MM.1S (cell line): Measurements from ENCODE around the gene ELL.

ENCODE experiments used
- DNase-seq: peaks from one replicate; pipeline ENCODE4 v3.0.0-alpha.2; 2015
- H2AFZ ChIP-seq: fragments of 300-600 bp; sonication (generic); 2 replicates; pipeline ENCODE4 v1.6.0; 2016; ENCODE audit warnings: antibody characterized with exemption, low read length
- H3F3A ChIP-seq: fragments of 300-600 bp; sonication (generic); 2 replicates; pipeline ENCODE4 v1.6.1; 2016; ENCODE audit warnings: mild to moderate bottlenecking, antibody characterized with exemption, low read length, moderate library complexity, mixed read lengths; ENCODE audit not compliant: insufficient read depth
- H3K27ac ChIP-seq: fragments of 300-600 bp; sonication (generic); 2 replicates; pipeline ENCODE4 v1.5.1; 2016; ENCODE audit warnings: mild to moderate bottlenecking, low read length
- H3K27me3 ChIP-seq: fragments of 300-600 bp; sonication (generic); replicated peaks from 2 replicates; pipeline ENCODE4 v1.6.0; 2016; ENCODE audit warnings: low read length; ENCODE audit not compliant: insufficient read depth
- H3K36me3 ChIP-seq: fragments of 300-600 bp; sonication (generic); replicated peaks from 2 replicates; pipeline ENCODE4 v1.6.1; 2016; ENCODE audit warnings: mild to moderate bottlenecking, low read length, mixed read lengths; ENCODE audit not compliant: insufficient read depth
- H3K4me1 ChIP-seq: fragments of 300-600 bp; sonication (generic); 2 replicates; pipeline ENCODE4 v1.6.1; 2016; ENCODE audit warnings: low read length, mixed read lengths
- H3K4me2 ChIP-seq: fragments of 300-600 bp; sonication (generic); 2 replicates; pipeline ENCODE4 v1.6.0; 2016; ENCODE audit warnings: low read depth, low read length
- H3K4me3 ChIP-seq: fragments of 300-600 bp; sonication (generic); 2 replicates; pipeline ENCODE4 v1.5.1; 2016; ENCODE audit warnings: low read length, mixed read lengths
- H3K79me2 ChIP-seq: fragments of 300-600 bp; sonication (generic); 2 replicates; pipeline ENCODE4 v1.6.1; 2016; ENCODE audit warnings: mixed run types, low read length, mixed read lengths
- H3K9ac ChIP-seq: fragments of 300-600 bp; sonication (generic); 2 replicates; pipeline ENCODE4 v1.6.1; 2016; ENCODE audit warnings: low read length, mixed read lengths
- H3K9me2 ChIP-seq: fragments of 300-600 bp; sonication (generic); replicated peaks from 2 replicates; pipeline ENCODE4 v1.6.1; 2016; ENCODE audit warnings: mild to moderate bottlenecking, low read length, mixed read lengths; ENCODE audit not compliant: insufficient read depth
- H3K9me3 ChIP-seq: fragments of 300-600 bp; sonication (generic); replicated peaks from 2 replicates; pipeline ENCODE4 v1.6.1; 2016; ENCODE audit warnings: mild to moderate bottlenecking, low read length, mixed read lengths; ENCODE audit not compliant: insufficient read depth
- H4K20me1 ChIP-seq: fragments of 300-600 bp; sonication (generic); 2 replicates; pipeline ENCODE4 v1.6.1; 2016; ENCODE audit warnings: mild to moderate bottlenecking, low read length, moderate library complexity, mixed read lengths; ENCODE audit not compliant: insufficient read depth
- EZH2 ChIP-seq: fragments of 300-600 bp; sonication (generic); optimal IDR thresholded peaks from 2 replicates; pipeline ENCODE3; 2017; ENCODE audit warnings: low read depth, mild to moderate bottlenecking, antibody characterized with exemption, low read length, mixed read lengths
- EZH2phosphoT487 ChIP-seq: fragments of 300-600 bp; sonication (generic); IDR thresholded peaks from 2 replicates; pipeline ENCODE4 v1.6.1; 2018; ENCODE audit warnings: antibody characterized with exemption, low read length
- TF ChIP-seq, protein P1 (sequence below): fragments of 300-600 bp; sonication (generic); IDR thresholded peaks from 2 replicates; pipeline ENCODE4 v1.5.1; 2016; ENCODE audit warnings: antibody characterized with exemption, low read length, mixed read lengths

Gene ELL

DNA sequence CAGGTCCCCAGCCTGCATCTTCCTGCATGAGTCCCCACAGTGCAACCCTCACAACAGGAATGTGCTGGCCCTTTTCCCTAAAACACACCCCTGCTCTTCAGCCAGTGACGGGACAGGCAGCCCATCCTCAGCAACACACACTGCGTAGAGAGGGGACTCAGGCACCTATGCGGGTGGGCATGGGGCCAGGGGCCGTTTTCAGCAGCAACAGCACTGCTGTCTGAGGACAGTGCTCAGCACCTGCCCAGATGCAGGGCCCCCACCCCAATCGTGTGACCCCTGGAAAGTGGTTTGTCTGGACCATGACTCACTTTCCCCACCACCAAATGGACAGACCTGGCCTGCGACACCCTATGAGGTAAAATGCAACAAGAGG is 55.9 kb downstream of the ELL start:
- H3K9me3 ChIP-seq, result no peaks in the 10 kb centered on the region
- no peak for DNase-seq
- no peaks in the 10 kb centered on the region for H3K27me3 ChIP-seq
- no peak overlapping the region for H3K9ac ChIP-seq
- H3K9me2 ChIP-seq, result no peaks in the 10 kb centered on the region
- TF ChIP-seq, protein P1, sequence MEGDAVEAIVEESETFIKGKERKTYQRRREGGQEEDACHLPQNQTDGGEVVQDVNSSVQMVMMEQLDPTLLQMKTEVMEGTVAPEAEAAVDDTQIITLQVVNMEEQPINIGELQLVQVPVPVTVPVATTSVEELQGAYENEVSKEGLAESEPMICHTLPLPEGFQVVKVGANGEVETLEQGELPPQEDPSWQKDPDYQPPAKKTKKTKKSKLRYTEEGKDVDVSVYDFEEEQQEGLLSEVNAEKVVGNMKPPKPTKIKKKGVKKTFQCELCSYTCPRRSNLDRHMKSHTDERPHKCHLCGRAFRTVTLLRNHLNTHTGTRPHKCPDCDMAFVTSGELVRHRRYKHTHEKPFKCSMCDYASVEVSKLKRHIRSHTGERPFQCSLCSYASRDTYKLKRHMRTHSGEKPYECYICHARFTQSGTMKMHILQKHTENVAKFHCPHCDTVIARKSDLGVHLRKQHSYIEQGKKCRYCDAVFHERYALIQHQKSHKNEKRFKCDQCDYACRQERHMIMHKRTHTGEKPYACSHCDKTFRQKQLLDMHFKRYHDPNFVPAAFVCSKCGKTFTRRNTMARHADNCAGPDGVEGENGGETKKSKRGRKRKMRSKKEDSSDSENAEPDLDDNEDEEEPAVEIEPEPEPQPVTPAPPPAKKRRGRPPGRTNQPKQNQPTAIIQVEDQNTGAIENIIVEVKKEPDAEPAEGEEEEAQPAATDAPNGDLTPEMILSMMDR, result no peak
- TF ChIP-seq EZH2 (no peak), EZH2phosphoT487 (no peak)
- H3K36me3 ChIP-seq, result 0 out of 2 replicates have a peak, but pooled peaks cover 7% of the 10 kb centered on the region
- no peak overlapping the region for H2AFZ ChIP-seq
- no peaks in the 10 kb centered on the region for H3F3A ChIP-seq
- H3K4me2 ChIP-seq, result no peak overlapping the region
- no peak overlapping the region for H3K27ac ChIP-seq
- peaks cover 80% of the 10 kb centered on the region for H3K79me2 ChIP-seq
- peaks cover 19% of the 10 kb centered on the region for H4K20me1 ChIP-seq
- no peak overlapping the region for H3K4me3 ChIP-seq
- H3K4me1 ChIP-seq, result no peaks in the 10 kb centered on the region

DNA sequence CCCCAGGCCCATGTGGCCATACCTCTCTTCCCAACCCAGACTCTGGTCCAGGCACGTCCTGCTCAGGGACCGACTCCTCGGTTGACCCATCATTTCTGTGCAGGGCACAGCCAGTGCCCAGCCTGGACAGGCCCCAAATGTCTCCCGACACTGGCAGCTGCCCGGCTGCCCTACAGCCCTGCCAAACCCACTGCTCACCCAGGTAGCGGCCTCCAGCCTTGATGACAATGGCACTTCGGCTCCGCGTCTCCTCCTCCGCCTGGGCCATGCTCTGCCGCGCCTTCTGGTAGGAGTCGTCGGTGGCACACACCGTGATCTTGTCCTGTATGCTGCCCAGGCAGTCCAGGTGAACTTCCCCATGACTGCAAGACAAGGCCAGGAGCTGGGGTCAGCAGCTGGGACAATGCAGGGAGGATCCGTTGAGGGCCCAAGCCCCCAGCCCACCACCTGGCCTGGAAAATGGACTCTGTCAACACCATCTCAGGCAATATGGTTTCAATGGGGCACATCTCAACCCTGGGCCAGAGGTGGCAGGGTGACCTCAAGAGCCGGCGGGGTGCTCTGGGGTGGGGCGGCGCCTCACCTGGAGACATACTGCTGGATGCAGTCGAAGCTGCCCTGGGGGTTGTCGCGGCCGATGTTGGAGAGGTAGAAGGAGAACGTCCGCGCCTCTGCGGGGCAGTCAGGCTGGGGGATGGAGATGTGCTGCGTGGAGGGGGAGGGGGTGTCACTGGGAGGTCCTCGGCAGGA is 56.5 kb downstream of the ELL start:
- TF ChIP-seq EZH2 (no peak), EZH2phosphoT487 (no peak)
- TF ChIP-seq, protein P1, result no peak
- Histone ChIP-seq H3F3A (no peaks in the 10 kb centered on the region), H4K20me1 (peaks cover 19% of the 10 kb centered on the region), H3K36me3 (0 out of 2 replicates have a peak, but pooled peaks cover 10% of the 10 kb centered on the region), H3K9me3 (no peaks in the 10 kb centered on the region), H3K9me2 (no peaks in the 10 kb centered on the region), H3K9ac (no peak overlapping the region), H3K79me2 (peaks cover 79% of the 10 kb centered on the region), H3K4me2 (no peak overlapping the region), H3K4me1 (no peaks in the 10 kb centered on the region), H3K27ac (no peak overlapping the region), H2AFZ (no peak overlapping the region), H3K27me3 (no peaks in the 10 kb centered on the region), H3K4me3 (no peak overlapping the region)
- DNase-seq, result no peak

DNA sequence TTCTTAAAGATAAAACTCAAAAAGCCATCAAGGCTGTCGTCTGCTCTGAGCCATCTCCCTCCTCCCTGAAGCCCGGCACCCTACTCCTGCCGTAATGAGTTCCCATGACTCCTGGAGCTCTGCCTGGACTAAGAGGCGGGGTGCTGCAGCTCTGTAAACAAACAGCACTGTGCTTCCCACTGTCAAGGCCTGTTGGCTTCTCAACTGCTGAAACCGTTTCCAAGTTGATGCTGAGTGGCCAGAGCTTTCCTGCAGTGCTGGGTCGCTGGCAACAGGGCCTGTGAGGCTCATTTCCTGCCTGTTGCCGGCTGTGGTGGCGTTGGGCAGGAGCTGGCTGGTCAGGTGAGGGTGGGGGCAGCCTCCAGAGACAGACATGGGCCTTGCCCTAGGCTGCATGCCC is 57.2 kb downstream of the ELL start:
- H3K4me3 ChIP-seq, result no peak overlapping the region
- peaks cover 77% of the 10 kb centered on the region for H3K79me2 ChIP-seq
- H3K4me2 ChIP-seq, result no peak overlapping the region
- no peaks in the 10 kb centered on the region for H3K9me2 ChIP-seq
- no peak for TF ChIP-seq EZH2phosphoT487
- TF ChIP-seq, protein P1, result no peak
- TF ChIP-seq EZH2, result no peak
- no peaks in the 10 kb centered on the region for H3F3A ChIP-seq
- H4K20me1 ChIP-seq, result peaks cover 14% of the 10 kb centered on the region; the same call in 1 of the 2 replicates
- H2AFZ ChIP-seq, result no peak overlapping the region
- H3K9me3 ChIP-seq, result no peaks in the 10 kb centered on the region
- no peak for DNase-seq
- no peak overlapping the region for H3K27ac ChIP-seq
- no peak overlapping the region for H3K9ac ChIP-seq
- H3K4me1 ChIP-seq, result no peaks in the 10 kb centered on the region
- 0 out of 2 replicates have a peak, but pooled peaks cover 13% of the 10 kb centered on the region for H3K36me3 ChIP-seq
- no peaks in the 10 kb centered on the region for H3K27me3 ChIP-seq
